Measurements from ENCODE around the gene AJAP1. TPM values are rescaled to one million over a fixed set of nuclear protein-coding genes. Genes with fewer than 3 reads are reported as not detected.
"Not testable (repeated sequence)": the region's sequence is repeated elsewhere in the genome, so short reads cannot be mapped to it uniquely, and the experiment has no call there.

The AJAP1 gene
- total RNA-seq, 1 donor: under 0.01 TPM

GRCh38 chr1:4656533-4657140 lies 2.2 kb downstream of the AJAP1 start:
- no peak for DNase-seq (ENCODE audit: low read depth in 2 of 3, low spot score in 2 of 3)

GRCh38 chr1:4657244-4657789 lies 2.9 kb downstream of the AJAP1 start:
- DNase-seq (ENCODE audit: low read depth in 2 of 3, low spot score in 2 of 3): no peak

DNA sequence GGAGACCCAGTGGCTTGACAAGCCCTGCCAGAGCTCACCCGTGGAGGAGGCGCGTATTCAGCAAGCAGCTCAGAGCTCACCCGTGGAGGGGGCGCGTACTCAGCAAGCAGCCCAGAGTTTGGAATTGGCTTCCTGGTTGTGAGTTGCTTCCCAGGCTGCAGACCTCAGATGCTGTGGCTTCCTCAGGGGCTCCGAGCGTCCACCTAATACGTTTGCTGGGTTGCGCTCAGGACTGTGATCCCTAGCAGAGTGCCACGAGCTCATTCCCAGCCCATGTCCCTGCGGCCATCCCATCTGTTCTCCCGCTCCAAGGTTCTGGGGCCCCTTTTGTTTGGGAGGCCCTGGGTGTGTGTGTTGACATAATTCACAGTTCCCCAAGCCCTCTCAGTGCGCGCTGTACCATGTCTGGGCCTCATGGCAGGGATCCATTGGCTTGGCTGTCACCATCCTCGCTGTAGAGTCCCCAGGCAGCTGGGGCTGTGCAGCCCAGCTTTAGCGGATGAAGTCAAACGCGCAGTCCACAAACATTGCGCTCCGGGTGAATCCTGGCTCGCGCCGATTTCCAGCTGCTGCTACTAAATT lies 3.6 kb downstream of the AJAP1 start:
- no peak for DNase-seq (ENCODE audit: low read depth in 2 of 3, low spot score in 2 of 3)

- no peak for DNase-seq (ENCODE audit: low read depth in 2 of 3, low spot score in 2 of 3)
These were observed 4.5 kb downstream of the AJAP1 start for GRCh38 chr1:4658643-4659628.

GRCh38 chr1:4660917-4661594 lies 6.6 kb downstream of the AJAP1 start:
- DNase-seq (ENCODE audit: low read depth in 2 of 3, low spot score in 2 of 3): peak in 1 of 3 donors; percentile 32

DNA sequence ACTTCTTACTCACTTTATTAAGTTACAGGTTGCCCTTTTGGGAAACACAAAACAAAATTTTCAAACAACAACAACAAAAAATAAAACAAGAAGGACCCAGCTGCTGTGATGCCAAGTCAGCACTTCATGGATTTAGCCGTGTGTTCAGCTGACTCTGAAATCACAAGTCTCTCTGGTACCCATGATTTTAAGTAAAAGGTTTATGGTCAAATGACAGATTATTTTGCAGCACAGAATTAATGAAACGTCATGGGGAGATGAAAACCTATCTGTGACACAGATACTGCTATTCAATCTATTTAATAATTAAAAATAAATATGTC lies 7.1 kb downstream of the AJAP1 start:
- DNase-seq (ENCODE audit: low read depth in 2 of 3, low spot score in 2 of 3): no peak

- DNase-seq (ENCODE audit: low read depth in 2 of 3, low spot score in 2 of 3): no peak
These were observed 7.8 kb downstream of the AJAP1 start for GRCh38 chr1:4662168-4662567.

- no peak for DNase-seq (ENCODE audit: low read depth in 2 of 3, low spot score in 2 of 3)
These were observed 8.3 kb downstream of the AJAP1 start for GRCh38 chr1:4662723-4663122.

DNA sequence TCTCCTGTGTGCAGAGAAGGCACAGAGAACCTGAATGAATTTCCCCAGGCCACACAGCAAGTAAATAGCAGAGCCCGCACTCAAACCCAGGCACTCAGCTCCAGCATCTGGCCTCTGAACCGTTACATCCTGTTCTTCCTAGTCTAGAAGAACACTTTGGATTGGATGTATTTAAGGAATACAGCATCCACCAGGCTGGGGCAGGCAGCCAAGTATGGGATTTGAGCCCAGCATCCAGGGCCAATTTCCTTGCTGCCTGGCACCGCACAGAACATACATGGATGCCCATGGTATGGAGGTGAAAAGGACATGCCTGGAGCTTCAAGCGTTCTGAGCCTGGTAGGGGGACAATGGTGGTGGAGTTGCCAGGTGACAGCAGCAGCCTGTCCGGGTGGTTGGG lies 9.7 kb downstream of the AJAP1 start:
- no peak for DNase-seq (ENCODE audit: low read depth in 2 of 3, low spot score in 2 of 3)

GRCh38 chr1:4664606-4665005 lies 10.2 kb downstream of the AJAP1 start:
- no peak for DNase-seq (ENCODE audit: low read depth in 2 of 3, low spot score in 2 of 3)

DNA sequence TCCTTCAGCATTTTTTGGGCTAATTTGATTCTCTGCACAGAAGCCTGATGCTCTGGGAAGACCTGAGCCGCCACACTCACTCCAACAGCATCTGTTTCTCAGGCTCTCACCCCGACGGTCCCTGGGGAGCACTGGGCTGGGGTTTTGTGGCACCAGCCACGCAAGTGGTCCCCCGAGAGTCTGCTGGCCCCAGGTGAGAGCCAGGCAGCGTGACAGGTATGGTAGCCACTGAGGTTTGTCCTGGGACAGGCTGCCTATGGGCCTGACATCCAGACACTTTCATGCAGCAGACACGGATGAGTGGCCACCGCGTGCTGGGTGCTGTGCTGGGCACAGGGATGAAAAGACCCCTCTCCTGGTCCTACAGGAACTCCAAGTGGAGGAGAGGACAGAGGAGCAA lies 11.0 kb downstream of the AJAP1 start:
- no peak for DNase-seq (ENCODE audit: low read depth in 2 of 3, low spot score in 2 of 3)

GRCh38 chr1:4666683-4667082 lies 12.3 kb downstream of the AJAP1 start:
- not testable (repeated sequence) for DNase-seq (ENCODE audit: low read depth in 2 of 3, low spot score in 2 of 3)

DNA sequence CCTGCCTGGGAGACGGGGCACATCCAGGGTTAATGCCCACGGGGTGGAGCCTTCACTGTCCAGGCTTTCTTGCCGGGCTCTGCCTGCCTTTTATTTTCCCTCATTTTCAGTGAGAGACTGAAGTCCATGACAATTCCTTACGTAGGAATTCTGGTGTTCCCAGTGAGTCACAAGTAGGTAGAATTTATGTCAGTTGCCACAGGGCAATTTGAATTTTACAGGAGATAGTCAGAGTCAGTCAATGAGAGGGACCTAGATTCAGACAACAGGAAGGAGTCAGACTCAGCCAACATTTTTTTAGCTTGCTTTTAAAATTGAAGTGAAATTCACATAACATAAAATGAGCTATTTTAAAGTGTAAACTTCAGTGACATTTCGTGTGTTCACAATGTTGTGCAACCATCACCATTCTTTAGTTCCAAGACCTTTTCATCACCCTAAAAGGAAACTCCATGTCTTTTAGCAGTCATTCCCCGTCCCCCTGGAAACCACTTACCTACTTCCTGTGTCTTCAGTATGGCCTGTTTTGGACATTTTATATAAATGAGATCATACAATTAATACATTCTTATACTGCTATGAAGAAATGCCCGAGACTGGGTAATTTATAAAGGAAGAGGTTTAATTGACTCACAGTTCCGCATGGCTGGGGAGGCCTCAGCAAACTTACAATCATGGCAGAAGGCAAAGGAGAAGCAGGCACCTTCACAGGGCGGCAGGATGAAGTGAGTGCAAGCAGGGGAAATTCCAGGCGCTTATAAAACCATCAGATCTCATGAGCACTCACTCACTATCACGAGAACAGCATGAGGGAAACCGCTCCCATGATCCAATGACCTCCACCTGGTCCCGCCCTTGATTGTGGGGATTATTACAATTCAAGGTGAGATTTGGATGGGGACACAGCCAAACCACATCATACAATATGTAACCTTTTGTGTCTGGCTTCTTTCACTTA lies 14.6 kb downstream of the AJAP1 start:
- DNase-seq (ENCODE audit: low read depth in 2 of 3, low spot score in 2 of 3): no peak

DNA sequence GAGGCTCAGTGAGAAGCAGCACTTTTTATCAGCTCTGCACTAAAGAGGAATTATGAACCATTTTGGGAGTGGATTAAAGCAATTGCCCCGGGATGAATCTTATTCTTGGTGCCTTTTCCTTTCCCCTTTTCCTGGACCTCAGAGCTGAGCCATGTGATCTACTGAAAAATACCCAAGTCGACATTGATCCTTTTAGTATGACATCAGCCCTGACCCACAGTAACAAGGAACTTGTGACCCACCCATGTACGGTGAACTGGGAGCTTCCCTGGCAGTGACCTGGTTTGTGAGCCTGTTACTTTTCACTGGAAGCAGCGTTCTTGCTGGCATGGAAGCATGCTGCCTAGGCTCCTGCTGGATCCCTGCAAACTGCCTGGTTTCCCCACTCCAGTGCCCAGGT lies 15.9 kb downstream of the AJAP1 start:
- DNase-seq (ENCODE audit: low read depth in 2 of 3, low spot score in 2 of 3): no peak

- DNase-seq (ENCODE audit: low read depth in 2 of 3, low spot score in 2 of 3): no peak
These were observed 17.4 kb downstream of the AJAP1 start for GRCh38 chr1:4671828-4672227.

DNA sequence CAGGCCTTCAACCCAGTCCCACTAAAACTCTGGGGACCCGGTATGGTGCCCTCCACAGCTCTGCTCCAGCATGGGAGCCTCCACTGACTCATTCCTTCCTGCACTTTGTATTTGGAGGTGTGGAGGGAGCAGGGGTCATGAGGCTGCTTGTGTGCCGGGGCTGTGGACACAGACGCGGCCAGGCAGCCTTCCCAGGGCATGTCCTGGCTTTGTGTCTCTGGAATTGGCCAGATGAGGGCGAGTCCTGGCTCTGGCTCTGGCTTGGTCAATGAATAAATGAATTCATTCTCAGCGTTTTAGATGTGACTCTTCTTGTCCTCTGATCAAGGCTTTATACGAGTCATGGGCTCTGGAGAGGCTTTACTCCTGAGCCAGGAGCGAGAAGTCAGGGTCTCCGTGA lies 19.1 kb downstream of the AJAP1 start:
- DNase-seq (ENCODE audit: low read depth in 2 of 3, low spot score in 2 of 3): no peak

- no peak for DNase-seq (ENCODE audit: low read depth in 2 of 3, low spot score in 2 of 3)
These were observed 19.7 kb downstream of the AJAP1 start for GRCh38 chr1:4674117-4674516.

- no peak for DNase-seq (ENCODE audit: low read depth in 2 of 3, low spot score in 2 of 3)
These were observed 20.3 kb downstream of the AJAP1 start for GRCh38 chr1:4674676-4675075.

- DNase-seq (ENCODE audit: low read depth in 2 of 3, low spot score in 2 of 3): no peak
These were observed 21.2 kb downstream of the AJAP1 start for GRCh38 chr1:4675454-4676186.
